Endodermal cell (in vitro differentiated cells): ENCODE measurements around the gene WRNIP1. TPM values are rescaled to one million over a fixed set of nuclear protein-coding genes. Genes with fewer than 3 reads are reported as not detected.

Experiments used
- DNase-seq: peaks from one replicate; pipeline ENCODE4 v3.0.0-alpha.2; 2017
- H3K27ac ChIP-seq: 2 replicates; pipeline ENCODE4 v1.5.1; 2013; ENCODE audit warnings: mild to moderate bottlenecking, low read depth, low read length, moderate library complexity
- H3K27me3 ChIP-seq: 2 replicates; pipeline ENCODE4 v1.6.1; 2013; ENCODE audit warnings: mild to moderate bottlenecking, low read length, moderate library complexity; ENCODE audit not compliant: insufficient read depth, control insufficient read depth, poor library complexity, severe bottlenecking
- H3K36me3 ChIP-seq: 2 replicates; pipeline ENCODE4 v1.7.0; 2013; ENCODE audit warnings: mild to moderate bottlenecking, low read length, moderate library complexity; ENCODE audit not compliant: control insufficient read depth, insufficient read depth
- H3K4me1 ChIP-seq: one replicate; pipeline ENCODE4 v1.7.0; 2013; ENCODE audit warnings: low read length; ENCODE audit not compliant: control insufficient read depth, insufficient read depth
- H3K4me3 ChIP-seq: 2 replicates; pipeline ENCODE4 v1.5.1; 2013; ENCODE audit warnings: mild to moderate bottlenecking, low read length, moderate library complexity
- H3K9ac ChIP-seq: 2 replicates; pipeline ENCODE4 v1.6.1; 2013; ENCODE audit warnings: mild to moderate bottlenecking, low read length, moderate library complexity; ENCODE audit not compliant: poor library complexity, severe bottlenecking; ENCODE audit errors: extremely low read depth
- H3K9me3 ChIP-seq: 2 replicates; pipeline ENCODE4 v1.6.1; 2013; ENCODE audit warnings: mild to moderate bottlenecking, low read length, moderate library complexity; ENCODE audit not compliant: control insufficient read depth
- H3K27ac Mint-ChIP-seq: 2 replicates; pipeline ENCODE4 v1.8.0; 2020; ENCODE audit warnings: mixed read lengths
- H3K27me3 Mint-ChIP-seq: 2 replicates; pipeline ENCODE4 v1.8.0; 2021; ENCODE audit warnings: mild to moderate bottlenecking, mixed read lengths; ENCODE audit not compliant: insufficient read depth
- H3K36me3 Mint-ChIP-seq: 2 replicates; pipeline ENCODE4 v1.8.0; 2020; ENCODE audit warnings: low read depth, mixed read lengths
- H3K4me1 Mint-ChIP-seq: 2 replicates; pipeline ENCODE4 v1.8.0; 2020; ENCODE audit warnings: mixed read lengths
- H3K4me3 Mint-ChIP-seq: 2 replicates; pipeline ENCODE4 v1.8.0; 2020; ENCODE audit warnings: mild to moderate bottlenecking, moderate library complexity, mixed read lengths
- H3K9me3 Mint-ChIP-seq: 2 replicates; pipeline ENCODE4 v1.8.0; 2020; ENCODE audit warnings: mild to moderate bottlenecking, mixed read lengths
- WGBS, 2 experiments: methylation state at CpG; one replicate each; pipeline versions ENCODE4 v1.1.5 to v1.1.7; 2013; ENCODE audit warnings: missing lambda C conversion rate in 2 of 2, mixed read lengths in 1 of 2; ENCODE audit not compliant: insufficient coverage in 1 of 2, insufficient read length in 1 of 2; 5-methylcytosine and 5-hydroxymethylcytosine counted together
- long read RNA-seq, 4 experiments: library from polyadenylated mRNA in 2 of 4; library from RNA in 1 of 4; library from capped mRNA in 1 of 4; stranded (forward) in 3 of 4; unstranded in 1 of 4; transcript quantifications; one replicate each; pipeline ENCODE4 v2.0.0, GENCODE V29; 2020 to 2021; ENCODE audit warnings: inconsistent platforms in 1 of 4
- polyA plus RNA-seq, 2 experiments: library from polyadenylated mRNA; stranded (reverse); fragments of 50-300 nt; gene quantifications; one replicate each; pipeline ENCODE4 v1.2.3, GENCODE V29; 2013
- total RNA-seq, 2 donors: library from RNA; stranded (reverse); fragmentation: NEBNext Ultra II Directional in 1 of 2; extraction: Animal tissue kit (Norgen Biotek cat#: 25700) in 1 of 2; gene quantifications; 2 replicates in 1 of 2; 3 replicates in 1 of 2; pipeline ENCODE4 v1.2.1, GENCODE V29; 2021
- TF ChIP-seq, protein P1 (sequence below): fragments of 200-600 bp; sonication (generic); conservative IDR thresholded peaks from 2 replicates; pipeline ENCODE4 v1.5.0; 2021; ENCODE audit warnings: antibody characterized with exemption, mild to moderate bottlenecking

The WRNIP1 gene
- total RNA-seq, result 10 to 100 TPM; 30.8 to 33.2 TPM
- 29.7 TPM for polyA plus RNA-seq (2013, experiment 1 of 2)
- polyA plus RNA-seq (2013, experiment 2 of 2), result 28.8 TPM
- long read RNA-seq, experiment 1, transcript WRNIP1-204 (7 exons, 2,670 nt), result major isoform, 6 of 11 reads
- long read RNA-seq, experiment 1, partial matches to known transcripts, result 3 of 11 reads
- long read RNA-seq, experiment 1, other reads (novel, unspliced or antisense), result 1 of 11 reads
- long read RNA-seq, experiment 2, transcript WRNIP1-204 (7 exons, 2,670 nt), result major isoform, 66 of 88 reads
- long read RNA-seq, experiment 2, partial matches to known transcripts, result 6 of 88 reads
- long read RNA-seq, experiment 2, other reads (novel, unspliced or antisense), result 14 of 88 reads
- long read RNA-seq, experiment 3, result 0 reads
- long read RNA-seq, experiment 4, partial matches to known transcripts, result 2 of 2 reads
- long read RNA-seq, experiment 4, other reads (novel, unspliced or antisense), result 0 of 2 reads

DNA sequence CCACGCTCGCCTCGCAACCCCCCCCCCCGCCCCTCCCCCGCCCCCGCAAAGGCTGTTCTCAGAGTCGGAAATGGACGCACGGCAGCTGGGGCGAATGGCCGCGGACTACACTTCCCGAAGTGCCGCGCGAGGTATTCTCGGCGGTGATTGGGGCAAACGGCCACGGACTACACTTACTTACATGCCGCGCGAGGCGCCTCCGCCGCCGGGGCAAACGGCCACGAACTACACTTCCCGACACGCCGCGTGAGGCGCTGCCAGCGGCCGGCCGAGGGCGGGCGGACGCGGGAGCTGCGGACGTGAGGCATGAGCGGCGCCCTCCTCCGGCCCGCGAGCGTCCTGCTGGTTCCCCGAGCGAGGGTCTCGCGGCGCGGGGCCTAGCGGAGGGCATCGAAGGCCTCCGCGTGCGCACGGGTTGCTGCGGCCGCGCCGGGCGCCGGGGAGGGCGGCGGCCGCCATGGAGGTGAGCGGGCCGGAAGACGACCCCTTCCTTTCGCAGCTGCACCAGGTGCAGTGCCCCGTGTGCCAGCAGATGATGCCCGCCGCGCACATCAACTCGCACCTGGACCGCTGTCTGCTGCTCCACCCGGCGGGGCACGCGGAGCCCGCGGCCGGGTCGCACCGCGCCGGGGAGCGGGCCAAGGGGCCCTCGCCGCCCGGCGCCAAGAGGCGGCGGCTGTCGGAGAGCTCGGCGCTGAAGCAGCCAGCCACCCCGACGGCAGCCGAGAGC, at the start of gene WRNIP1:
WRNIP1 (plus strand) TSS at position 228 of the 730 bp plus-strand sequence; CDS start at position 458, 230 bp downstream.
- peak; percentile 99 for DNase-seq
- WGBS, 2 experiments, result 0% methylated on average over 13 to 104 of the region's 104 CpGs
- Mint-ChIP-seq H3K9me3 (no peaks in the 10 kb centered on the region), H3K4me1 (peaks cover 27% of the 10 kb centered on the region), H3K27ac (peak within 1 kb of the TSS; percentile 95), H3K4me3 (peak within 1 kb of the TSS; percentile 85), H3K36me3 (peaks cover 2% of the 10 kb centered on the region), H3K27me3 (no peaks in the 10 kb centered on the region)
- Histone ChIP-seq H3K9ac (peak within 1 kb of the TSS; percentile 77), H3K36me3 (peaks cover 9% of the 10 kb centered on the region), H3K4me1 (peaks cover 4% of the 10 kb centered on the region), H3K9me3 (no peaks in the 10 kb centered on the region), H3K27me3 (no peaks in the 10 kb centered on the region), H3K4me3 (peak within 1 kb of the TSS; percentile 93), H3K27ac (peak within 1 kb of the TSS; percentile 79)
- TF ChIP-seq, protein P1, sequence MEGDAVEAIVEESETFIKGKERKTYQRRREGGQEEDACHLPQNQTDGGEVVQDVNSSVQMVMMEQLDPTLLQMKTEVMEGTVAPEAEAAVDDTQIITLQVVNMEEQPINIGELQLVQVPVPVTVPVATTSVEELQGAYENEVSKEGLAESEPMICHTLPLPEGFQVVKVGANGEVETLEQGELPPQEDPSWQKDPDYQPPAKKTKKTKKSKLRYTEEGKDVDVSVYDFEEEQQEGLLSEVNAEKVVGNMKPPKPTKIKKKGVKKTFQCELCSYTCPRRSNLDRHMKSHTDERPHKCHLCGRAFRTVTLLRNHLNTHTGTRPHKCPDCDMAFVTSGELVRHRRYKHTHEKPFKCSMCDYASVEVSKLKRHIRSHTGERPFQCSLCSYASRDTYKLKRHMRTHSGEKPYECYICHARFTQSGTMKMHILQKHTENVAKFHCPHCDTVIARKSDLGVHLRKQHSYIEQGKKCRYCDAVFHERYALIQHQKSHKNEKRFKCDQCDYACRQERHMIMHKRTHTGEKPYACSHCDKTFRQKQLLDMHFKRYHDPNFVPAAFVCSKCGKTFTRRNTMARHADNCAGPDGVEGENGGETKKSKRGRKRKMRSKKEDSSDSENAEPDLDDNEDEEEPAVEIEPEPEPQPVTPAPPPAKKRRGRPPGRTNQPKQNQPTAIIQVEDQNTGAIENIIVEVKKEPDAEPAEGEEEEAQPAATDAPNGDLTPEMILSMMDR, result peak; percentile 79

DNA sequence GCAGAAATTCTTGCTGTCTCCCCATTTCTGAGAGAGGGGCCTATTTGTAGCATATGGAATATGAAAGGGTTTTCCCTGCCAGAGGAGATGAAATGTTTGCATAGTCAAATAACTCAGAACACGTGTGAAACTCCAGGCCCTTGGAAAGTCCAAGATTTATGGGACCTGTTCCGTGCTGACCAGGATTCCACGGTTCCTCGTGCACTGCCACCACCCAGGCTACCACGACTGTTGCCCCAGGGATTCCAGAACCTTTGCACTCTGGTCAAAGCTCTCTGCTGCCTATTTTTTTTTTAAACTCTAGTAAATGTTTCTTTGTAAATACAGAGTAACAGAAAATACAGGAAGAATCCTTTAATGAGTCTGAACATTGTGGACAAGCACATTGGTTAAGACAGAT, 49.5 kb upstream of the WRNIP1 start:
- Mint-ChIP-seq H3K9me3 (peaks cover 23% of the 10 kb centered on the region), H3K4me3 (no peak overlapping the region), H3K4me1 (no peaks in the 10 kb centered on the region), H3K27me3 (peaks cover 2% of the 10 kb centered on the region), H3K36me3 (no peaks in the 10 kb centered on the region), H3K27ac (no peak overlapping the region)
- no peak for DNase-seq
- H3K27ac ChIP-seq, result no peak overlapping the region
- H3K4me1 ChIP-seq, result no peaks in the 10 kb centered on the region
- no peaks in the 10 kb centered on the region for H3K36me3 ChIP-seq
- TF ChIP-seq, protein P1, result no peak
- H3K9me3 ChIP-seq, result peaks cover 8% of the 10 kb centered on the region
- H3K27me3 ChIP-seq, result no peaks in the 10 kb centered on the region
- 85 to 92% methylated on average over 2 to 5 of the region's 5 CpGs for WGBS, 2 experiments
- no peak overlapping the region for H3K4me3 ChIP-seq
- no peak overlapping the region for H3K9ac ChIP-seq

DNA sequence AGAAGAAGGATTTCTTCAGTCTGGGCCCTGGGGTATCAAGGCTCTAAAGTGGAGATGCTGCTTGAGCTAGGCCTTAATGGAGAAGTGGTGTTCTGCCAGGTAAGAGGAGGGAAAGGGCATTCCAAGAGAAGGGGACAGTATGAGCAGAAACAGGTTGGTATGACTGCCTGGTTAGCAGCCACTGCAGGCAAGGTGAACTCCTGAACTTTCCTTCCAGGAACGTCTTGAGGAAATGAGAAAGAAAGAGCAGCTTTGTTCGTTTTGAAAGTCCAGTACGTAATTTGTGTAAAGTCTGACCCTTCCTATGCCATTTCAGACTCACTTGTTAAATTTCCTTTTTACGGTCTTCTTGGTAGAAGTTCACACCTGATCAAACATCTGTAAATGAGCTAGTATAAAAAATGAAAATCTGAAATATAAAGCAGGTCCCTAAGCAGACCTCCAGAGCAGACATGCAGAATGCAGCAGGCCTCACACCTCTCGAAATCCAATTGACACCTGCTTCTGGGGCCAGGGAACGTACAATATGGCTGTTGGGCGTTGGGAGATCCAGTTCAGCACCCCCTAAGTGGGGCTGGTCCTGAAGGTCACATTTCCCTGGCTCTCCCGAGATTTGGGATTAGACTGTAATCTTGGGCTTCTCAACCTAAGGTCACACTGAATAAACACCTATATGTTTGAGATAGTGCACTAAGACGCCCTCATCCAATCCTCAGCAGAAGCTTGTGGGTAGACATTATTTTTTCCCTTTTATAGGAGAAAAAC, 48.1 kb upstream of the WRNIP1 start:
- Histone ChIP-seq H3K4me1 (no peaks in the 10 kb centered on the region), H3K36me3 (no peaks in the 10 kb centered on the region), H3K27me3 (no peaks in the 10 kb centered on the region), H3K9me3 (peaks cover 4% of the 10 kb centered on the region), H3K27ac (no peak overlapping the region), H3K4me3 (no peak overlapping the region), H3K9ac (no peak overlapping the region)
- 89 to 94% methylated on average over 7 to 9 of the region's 9 CpGs for WGBS, 2 experiments
- no peak for DNase-seq
- TF ChIP-seq, protein P1, result no peak
- no peaks in the 10 kb centered on the region for H3K36me3 Mint-ChIP-seq
- H3K4me3 Mint-ChIP-seq, result no peak overlapping the region
- peaks cover 2% of the 10 kb centered on the region for H3K27me3 Mint-ChIP-seq
- peaks cover 17% of the 10 kb centered on the region for H3K9me3 Mint-ChIP-seq
- no peak overlapping the region for H3K27ac Mint-ChIP-seq
- H3K4me1 Mint-ChIP-seq, result no peaks in the 10 kb centered on the region
